Kidney tubule cell (primary cell): Measurements from ENCODE around the gene HBEGF.

Source experiments
- DNase-seq: peaks from one replicate; pipeline ENCODE4 v3.0.0-alpha.2; 2018; ENCODE audit warnings: low spot score

HBEGF gene

GRCh38 chr5:140346348-140347221 lies at the start of gene HBEGF:
Gene HBEGF (minus strand): TSS chr5:140346603. CDS start chr5:140346328, 275 bp downstream.
- DNase-seq, result peak; percentile 92

- no peak for DNase-seq
Observed at GRCh38 chr5:140393738-140394137, 47.3 kb upstream of the HBEGF start.

- DNase-seq, result no peak
Observed at GRCh38 chr5:140391732-140392131, 45.3 kb upstream of the HBEGF start.

GRCh38 chr5:140391312-140391711 lies 44.9 kb upstream of the HBEGF start:
- no peak for DNase-seq

GRCh38 chr5:140388052-140388451 lies 41.6 kb upstream of the HBEGF start:
- DNase-seq, result no peak

- DNase-seq, result no peak
Observed at GRCh38 chr5:140383300-140383699, 36.9 kb upstream of the HBEGF start.

- no peak for DNase-seq
Observed at GRCh38 chr5:140382866-140383265, 36.5 kb upstream of the HBEGF start.

- no peak for DNase-seq
Observed at GRCh38 chr5:140381972-140382371, 35.6 kb upstream of the HBEGF start.

GRCh38 chr5:140381351-140381750 lies 34.9 kb upstream of the HBEGF start:
- DNase-seq, result no peak

GRCh38 chr5:140372971-140373487 lies 26.6 kb upstream of the HBEGF start:
- DNase-seq, result peak; percentile 74

GRCh38 chr5:140371356-140372151 lies 25.2 kb upstream of the HBEGF start:
- DNase-seq, result no peak

GRCh38 chr5:140367256-140368013 lies 21.0 kb upstream of the HBEGF start:
- DNase-seq, result no peak

GRCh38 chr5:140366589-140367255 lies 20.3 kb upstream of the HBEGF start:
- DNase-seq, result no peak

GRCh38 chr5:140365941-140366340 lies 19.5 kb upstream of the HBEGF start:
- DNase-seq, result no peak

GRCh38 chr5:140365282-140365681 lies 18.9 kb upstream of the HBEGF start:
- no peak for DNase-seq

- no peak for DNase-seq
Observed at GRCh38 chr5:140364472-140364765, 18.0 kb upstream of the HBEGF start.

- no peak for DNase-seq
Observed at GRCh38 chr5:140363631-140364471, 17.4 kb upstream of the HBEGF start.

- peak; percentile 76 for DNase-seq
Observed at GRCh38 chr5:140362875-140363630, 16.6 kb upstream of the HBEGF start.

- DNase-seq, result no peak
Observed at GRCh38 chr5:140362311-140362710, 15.9 kb upstream of the HBEGF start.

GRCh38 chr5:140361901-140362300 lies 15.5 kb upstream of the HBEGF start:
- DNase-seq, result no peak
